IMR-90 (cell line): ENCODE data around the gene MED17. TPM values are rescaled to one million over a fixed set of nuclear protein-coding genes. Genes with fewer than 3 reads are reported as not detected.
A peak's percentile ranks its signal among the peaks of the same experiment; 100 is the strongest.

Experiments used
- ATAC-seq: fragments of 200-7000 bp; cut with Tn5 transposase; 2 replicates; pipeline ENCODE4 v1.9.1; 2020; ENCODE audit warnings: low read depth, mild to moderate bottlenecking, moderate library complexity
- BruUV-seq: library from RNA; stranded (reverse); fragments of 400-500 nt; replicated peaks from 2 replicates; lab custom pipeline; 2021; lab: Mats Ljungman, UMichigan
- CTCF ChIA-PET: fragments of 300-600 bp; formaldehyde crosslinking; extraction: SDS; loops from one replicate; lab custom pipeline; 2021; ENCODE audit warnings: antibody characterized with exemption; lab: Yijun Ruan, JAX
- POLR2A ChIA-PET: fragments of 300-600 bp; sonication (Branson Sonifier 250); formaldehyde crosslinking; loops from one replicate; lab custom pipeline; 2022; ENCODE audit warnings: antibody characterized with exemption; ENCODE audit not compliant: unreplicated experiment; lab: Charles Lee
- DNase-seq: peaks from one replicate; pipeline ENCODE4 v3.0.0; 2013
- H2AFZ ChIP-seq: replicated peaks from 2 replicates; pipeline ENCODE3; 2013; ENCODE audit warnings: low read length, mild to moderate bottlenecking; ENCODE audit not compliant: poor library complexity
- H2AK5ac ChIP-seq: 2 replicates; pipeline ENCODE4 v1.6.1; 2013; ENCODE audit warnings: low read depth, low read length, inconsistent platforms
- H2AK9ac ChIP-seq: replicated peaks from 2 replicates; pipeline ENCODE3; 2013; ENCODE audit warnings: mild to moderate bottlenecking, low read depth, low read length, moderate library complexity; ENCODE audit not compliant: poor library complexity
- H2BK120ac ChIP-seq: 2 replicates; pipeline ENCODE4 v1.6.1; 2013; ENCODE audit warnings: low read depth, low read length, inconsistent platforms
- H2BK15ac ChIP-seq: 3 replicates; pipeline ENCODE4 v1.6.1; 2013; ENCODE audit warnings: low read depth, low read length, inconsistent platforms
- H2BK20ac ChIP-seq: 2 replicates; pipeline ENCODE4 v1.6.1; 2013; ENCODE audit warnings: low read depth, mild to moderate bottlenecking, inconsistent platforms, low read length, moderate library complexity
- H2BK5ac ChIP-seq: 2 replicates; pipeline ENCODE4 v1.6.1; 2013; ENCODE audit warnings: mild to moderate bottlenecking, low read depth, low read length, inconsistent platforms; ENCODE audit not compliant: poor library complexity, severe bottlenecking
- H3K14ac ChIP-seq: replicated peaks from 2 replicates; pipeline ENCODE4 v1.6.1; 2013; ENCODE audit warnings: low read depth, low read length, inconsistent platforms
- H3K18ac ChIP-seq: 2 replicates; pipeline ENCODE4 v1.6.1; 2013; ENCODE audit warnings: low read depth, low read length, control low read depth
- H3K23ac ChIP-seq: 2 replicates; pipeline ENCODE4 v1.6.1; 2013; ENCODE audit warnings: low read depth, low read length, inconsistent platforms
- H3K27ac ChIP-seq: 2 replicates; pipeline ENCODE4 v1.5.1; 2013; ENCODE audit warnings: mild to moderate bottlenecking, control low read depth, low read length; ENCODE audit not compliant: insufficient read depth
- H3K27me3 ChIP-seq: 2 replicates; pipeline ENCODE4 v1.6.1; 2013; ENCODE audit warnings: low read length; ENCODE audit not compliant: control insufficient read depth, insufficient read depth
- H3K36me3 ChIP-seq: 2 replicates; pipeline ENCODE4 v1.6.1; 2013; ENCODE audit warnings: low read length, mixed read lengths; ENCODE audit not compliant: control insufficient read depth, insufficient read depth
- H3K4ac ChIP-seq: 2 replicates; pipeline ENCODE4 v1.6.1; 2013; ENCODE audit warnings: low read depth, low read length, inconsistent platforms
- H3K4me1 ChIP-seq: 2 replicates; pipeline ENCODE4 v1.6.1; 2013; ENCODE audit warnings: low read length, mixed read lengths; ENCODE audit not compliant: control insufficient read depth, insufficient read depth
- H3K4me2 ChIP-seq: 2 replicates; pipeline ENCODE4 v1.6.1; 2013; ENCODE audit warnings: low read depth, mild to moderate bottlenecking, control low read depth, low read length, moderate library complexity
- H3K4me3 ChIP-seq: 2 replicates; pipeline ENCODE4 v1.5.1; 2013; ENCODE audit warnings: low read depth, mild to moderate bottlenecking, control low read depth, low read length, moderate library complexity; ENCODE audit not compliant: insufficient read depth
- H3K56ac ChIP-seq: 2 replicates; pipeline ENCODE4 v1.6.1; 2013; ENCODE audit warnings: low read length, inconsistent platforms; ENCODE audit not compliant: insufficient read depth; ENCODE audit errors: extremely low read depth
- H3K79me1 ChIP-seq, 2 experiments: 2 replicates each; pipeline ENCODE4 v1.6.1; 2013; ENCODE audit warnings: low read length in 2 of 2, inconsistent platforms in 1 of 2, low read depth in 1 of 2
- H3K9ac ChIP-seq: 2 replicates; pipeline ENCODE4 v1.6.1; 2013; ENCODE audit warnings: low read depth, low read length, control low read depth
- H3K9me1 ChIP-seq: 2 replicates; pipeline ENCODE4 v1.6.1; 2013; ENCODE audit warnings: low read length, inconsistent platforms; ENCODE audit not compliant: insufficient read depth
- H3K9me3 ChIP-seq: 2 replicates; pipeline ENCODE4 v1.6.1; 2013; ENCODE audit warnings: low read length; ENCODE audit not compliant: control insufficient read depth, insufficient read depth
- H4K20me1 ChIP-seq: 2 replicates; pipeline ENCODE4 v1.6.1; 2013; ENCODE audit warnings: low read length, inconsistent platforms; ENCODE audit not compliant: insufficient read depth
- H4K5ac ChIP-seq: 2 replicates; pipeline ENCODE4 v1.6.1; 2013; ENCODE audit warnings: mild to moderate bottlenecking, low read depth, low read length, control low read depth
- H4K8ac ChIP-seq, 2 experiments: 2 replicates each; pipeline ENCODE4 v1.6.1; 2013; ENCODE audit warnings: low read depth in 2 of 2, low read length in 2 of 2, control low read depth in 1 of 2, inconsistent platforms in 1 of 2
- H4K91ac ChIP-seq: 2 replicates; pipeline ENCODE4 v1.6.1; 2013; ENCODE audit warnings: low read depth, low read length, inconsistent platforms; ENCODE audit not compliant: insufficient read depth
- MAFK ChIP-seq: IDR thresholded peaks from 2 replicates; pipeline ENCODE4 v1.6.1; 2012; ENCODE audit warnings: low read depth, low read length, improper control_type of control experiment
- RCOR1 ChIP-seq: IDR thresholded peaks from 2 replicates; pipeline ENCODE4 v1.6.1; 2012; ENCODE audit warnings: mild to moderate bottlenecking, low read length, improper control_type of control experiment; ENCODE audit not compliant: insufficient replicate concordance
- WGBS, 2 experiments: methylation state at CpG; one replicate each; pipeline versions ENCODE4 v1.1.5 to v1.1.7; 2013; ENCODE audit warnings: missing lambda C conversion rate in 2 of 2; ENCODE audit not compliant: insufficient read length in 1 of 2; ENCODE audit errors: extremely low coverage in 2 of 2; 5-methylcytosine and 5-hydroxymethylcytosine counted together
- dilution Hi-C: fragments of 300-500 bp; cut with HindIII; formaldehyde crosslinking; loops from one replicate; pipeline ENCODE4 v1.14.3; 2018; ENCODE audit warnings: low sequenced_read_pairs; ENCODE audit not compliant: unreplicated experiment
- in situ Hi-C: fragments of 300-500 bp; cut with MboI; formaldehyde crosslinking; loops from 3 replicates; pipeline ENCODE4 v1.14.3; 2019; ENCODE audit warnings: low sequenced_read_pairs, inconsistent platforms, mixed read lengths
- intact Hi-C: fragments of 100-400 bp; cut with micrococcal nuclease; formaldehyde crosslinking; loops from 2 replicates; pipeline ENCODE4 v1.10.0; 2022
- polyA plus RNA-seq, 3 experiments: library from polyadenylated mRNA; depleted of rRNA; stranded (reverse); fragments of >200 nt; gene quantifications; 2 replicates each; pipeline ENCODE4 v1.2.3, GENCODE V29; 2012; ENCODE audit warnings: low replicate concordance in 1 of 3
- total RNA-seq: library from RNA; depleted of rRNA; stranded (reverse); fragments of >200 nt; gene quantifications from 2 replicates; pipeline ENCODE4 v1.2.3, GENCODE V29; 2012

The MED17 gene
- total and polyA plus RNA-seq, 2 of the 4 experiments (the other 2 are of a cell fraction), result 20.0 to 23.3 TPM

DNA sequence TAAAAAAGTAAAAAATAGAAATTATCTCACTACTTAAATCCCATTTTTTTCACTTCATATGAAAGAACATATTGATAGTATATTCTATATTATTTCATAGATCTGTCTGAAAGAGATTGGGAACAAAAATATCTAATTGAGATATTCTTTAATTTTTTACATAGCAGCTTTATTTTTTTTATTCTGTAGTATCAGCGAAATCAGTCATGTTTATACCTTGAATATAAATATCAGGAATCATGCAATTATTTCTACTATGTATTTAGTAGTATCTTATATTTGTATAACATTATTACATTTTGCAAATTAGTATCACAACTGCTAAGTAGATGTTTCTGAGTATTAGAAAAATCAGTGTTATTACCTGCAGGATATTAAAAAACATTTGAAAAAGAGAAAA, 22.2 kb upstream of the MED17 start:
- no peak overlapping the region for H4K8ac ChIP-seq
- no peak overlapping the region for H3K56ac ChIP-seq
- H2BK15ac ChIP-seq, result no peak overlapping the region
- H3K9me1 ChIP-seq, result no peaks in the 10 kb centered on the region
- H2BK5ac ChIP-seq, result no peak overlapping the region
- in situ Hi-C loops (no loop called here), dilution Hi-C loops (no loop called here), intact Hi-C loops (loop anchor here (2.0 kb wide), 1 partner anchor 41 kb away; no protein-coding TSS in a partner anchor)
- no peak overlapping the region for H4K91ac ChIP-seq
- no peak overlapping the region for H3K23ac ChIP-seq
- H3K27me3 ChIP-seq, result no peaks in the 10 kb centered on the region
- CTCF ChIA-PET, result no interaction called here
- H2AFZ ChIP-seq, result no peak overlapping the region
- H3K4me2 ChIP-seq, result no peak overlapping the region
- H4K20me1 ChIP-seq, result no peaks in the 10 kb centered on the region
- peaks cover 26% of the 10 kb centered on the region for H3K36me3 ChIP-seq
- WGBS, 2 experiments, result no CpG with 5 or more reads among the region's 1 CpG
- ATAC-seq (no peak), DNase-seq (no peak)
- no peaks in the 10 kb centered on the region; a peak in 1 of 4 replicates for H3K79me1 ChIP-seq
- H3K14ac ChIP-seq, result no peak overlapping the region
- H3K4ac ChIP-seq, result no peak overlapping the region
- no peak overlapping the region for H2BK20ac ChIP-seq
- no peaks in the 10 kb centered on the region for H3K9me3 ChIP-seq
- H4K5ac ChIP-seq, result no peak overlapping the region
- no peaks in the 10 kb centered on the region for H3K4me1 ChIP-seq
- H3K4me3 ChIP-seq, result no peak overlapping the region
- TF ChIP-seq RCOR1 (no peak), MAFK (0 out of 2 replicates have a peak, but pooled peaks have one; percentile 8)
- no peak overlapping the region for H2AK9ac ChIP-seq
- POLR2A ChIA-PET, result no interaction called here
- no peak overlapping the region for H3K9ac ChIP-seq
- BruUV-seq, result no TSS peak
- H2BK120ac ChIP-seq, result no peak overlapping the region
- H3K18ac ChIP-seq, result no peak overlapping the region
- H2AK5ac ChIP-seq, result no peak overlapping the region
- H3K27ac ChIP-seq, result no peak overlapping the region
